HepG2 (cell line): ENCODE measurements around the gene ASAP2. TPM values are rescaled to one million over a fixed set of nuclear protein-coding genes. Genes with fewer than 3 reads are reported as not detected.

ENCODE experiments used
- ARHGAP35 ChIP-seq: sonication (generic); formaldehyde crosslinking; IDR thresholded peaks from 2 replicates; pipeline ENCODE4 v1.9.0; 2022; ENCODE audit warnings: mild to moderate bottlenecking, inconsistent platforms, moderate library complexity, missing genetic modification reagents, borderline replicate concordance
- PHF21A ChIP-seq: sonication (generic); formaldehyde crosslinking; IDR thresholded peaks from 2 replicates; pipeline ENCODE4 v1.5.0; 2020; ENCODE audit warnings: mild to moderate bottlenecking, missing genetic modification reagents
- PRMT3 ChIP-seq: sonication (generic); formaldehyde crosslinking; IDR thresholded peaks from 2 replicates; pipeline ENCODE4 v1.8.1; 2022; ENCODE audit warnings: low read depth, mild to moderate bottlenecking, moderate library complexity, missing genetic modification reagents, borderline replicate concordance
- RBAK ChIP-seq: sonication (generic); formaldehyde crosslinking; IDR thresholded peaks from 2 replicates; pipeline ENCODE4 v1.5.1; 2020; ENCODE audit warnings: mild to moderate bottlenecking, missing genetic modification reagents
- RBM22 ChIP-seq: fragments of 200-400 bp; formaldehyde crosslinking; optimal IDR thresholded peaks from 2 replicates; pipeline ENCODE3; 2017; ENCODE audit warnings: mild to moderate bottlenecking, low read length, moderate library complexity
- SAP130 ChIP-seq: IDR thresholded peaks from 2 replicates; pipeline ENCODE4 v1.6.1; 2016; ENCODE audit warnings: low read depth
- SATB2 ChIP-seq: sonication (generic); formaldehyde crosslinking; IDR thresholded peaks from 2 replicates; pipeline ENCODE4 v1.5.0; 2020; ENCODE audit warnings: missing genetic modification reagents
- TAF1 ChIP-seq: sonication (generic); formaldehyde crosslinking; IDR thresholded peaks from 2 replicates; pipeline ENCODE4 v1.4.0; 2020; ENCODE audit warnings: missing genetic modification reagents
- TBP ChIP-seq: sonication (generic); formaldehyde crosslinking; IDR thresholded peaks from 2 replicates; pipeline ENCODE4 v1.5.0; 2020; ENCODE audit warnings: missing genetic modification reagents
- U2AF1 ChIP-seq: fragments of 200-400 bp; formaldehyde crosslinking; optimal IDR thresholded peaks from 2 replicates; pipeline ENCODE3; 2017; ENCODE audit warnings: mild to moderate bottlenecking, low read depth, low read length
- WIZ ChIP-seq: sonication (generic); formaldehyde crosslinking; IDR thresholded peaks from 2 replicates; pipeline ENCODE4 v1.5.1; 2020; ENCODE audit warnings: mild to moderate bottlenecking, missing genetic modification reagents
- ZFP36L2 ChIP-seq: sonication (generic); formaldehyde crosslinking; IDR thresholded peaks from 2 replicates; pipeline ENCODE4 v1.4.0; 2020; ENCODE audit warnings: missing genetic modification reagents
- ZNF205 ChIP-seq: IDR thresholded peaks from 2 replicates; pipeline ENCODE4 v1.6.1; 2018; ENCODE audit warnings: missing biosample characterization, missing genetic modification reagents
- ZNF317 ChIP-seq: sonication (generic); formaldehyde crosslinking; IDR thresholded peaks from 2 replicates; pipeline ENCODE4 v1.5.0; 2020; ENCODE audit warnings: mild to moderate bottlenecking, missing genetic modification reagents
- ZNF446 ChIP-seq: sonication (generic); formaldehyde crosslinking; IDR thresholded peaks from 2 replicates; pipeline ENCODE4 v1.5.0; 2020; ENCODE audit warnings: mild to moderate bottlenecking, missing genetic modification reagents
- ZNF670 ChIP-seq: sonication (generic); formaldehyde crosslinking; IDR thresholded peaks from 2 replicates; pipeline ENCODE4 v1.8.0; 2022; ENCODE audit warnings: mild to moderate bottlenecking, missing genetic modification reagents, borderline replicate concordance
- ZNF768 ChIP-seq: sonication (generic); formaldehyde crosslinking; IDR thresholded peaks from 2 replicates; pipeline ENCODE4 v1.4.0; 2020; ENCODE audit warnings: missing genetic modification reagents
- ZSCAN21 ChIP-seq: sonication (generic); formaldehyde crosslinking; IDR thresholded peaks from 2 replicates; pipeline ENCODE4 v1.8.0; 2022; ENCODE audit warnings: mild to moderate bottlenecking, missing genetic modification reagents, moderate library complexity, borderline replicate concordance
- ZSCAN30 ChIP-seq: sonication (generic); formaldehyde crosslinking; IDR thresholded peaks from 2 replicates; pipeline ENCODE4 v1.5.0; 2020; ENCODE audit warnings: mild to moderate bottlenecking, missing genetic modification reagents
- polyA plus RNA-seq, 8 experiments: library from polyadenylated mRNA; depleted of rRNA in 3 of 8; stranded (reverse) in 7 of 8; unstranded in 1 of 8; fragments of >200 nt; fragmentation: Illumina TruSeq in 4 of 8; extraction: Trizol in 4 of 8; gene quantifications; 2 replicates each; pipeline versions ENCODE4 v1.2.1 to v1.2.3, GENCODE V29; 2011 to 2016; ENCODE audit warnings: low read depth in 4 of 8, missing spikeins in 1 of 8, mixed read lengths in 1 of 8; ENCODE audit not compliant: insufficient read depth in 1 of 8
- total RNA-seq, 5 experiments: library from RNA; depleted of rRNA; stranded (reverse); fragments of >200 nt; fragmentation: Illumina TruSeq; extraction: Trizol; gene quantifications; 2 replicates each; pipeline ENCODE4 v1.2.3, GENCODE V29; 2016; ENCODE audit warnings: low read depth in 1 of 5
- TF ChIP-seq, protein P1 (sequence below): sonication (generic); formaldehyde crosslinking; IDR thresholded peaks from 2 replicates; pipeline ENCODE4 v1.5.0; 2020; ENCODE audit warnings: mild to moderate bottlenecking, missing genetic modification reagents, borderline replicate concordance
- TF ChIP-seq, protein P2 (sequence below): sonication (generic); formaldehyde crosslinking; IDR thresholded peaks from 2 replicates; pipeline ENCODE4 v1.4.0; 2020; ENCODE audit warnings: mild to moderate bottlenecking, missing genetic modification reagents
- TF ChIP-seq, protein P3 (sequence below): sonication (generic); formaldehyde crosslinking; IDR thresholded peaks from 2 replicates; pipeline ENCODE4 v1.4.0; 2020; ENCODE audit warnings: mild to moderate bottlenecking, missing genetic modification reagents

Gene ASAP2
- total and polyA plus RNA-seq, 2 of the 13 experiments (the other 11 are each of a cell fraction or from before 2014, with no cell fraction given), result 7.3 to 22.3 TPM

DNA sequence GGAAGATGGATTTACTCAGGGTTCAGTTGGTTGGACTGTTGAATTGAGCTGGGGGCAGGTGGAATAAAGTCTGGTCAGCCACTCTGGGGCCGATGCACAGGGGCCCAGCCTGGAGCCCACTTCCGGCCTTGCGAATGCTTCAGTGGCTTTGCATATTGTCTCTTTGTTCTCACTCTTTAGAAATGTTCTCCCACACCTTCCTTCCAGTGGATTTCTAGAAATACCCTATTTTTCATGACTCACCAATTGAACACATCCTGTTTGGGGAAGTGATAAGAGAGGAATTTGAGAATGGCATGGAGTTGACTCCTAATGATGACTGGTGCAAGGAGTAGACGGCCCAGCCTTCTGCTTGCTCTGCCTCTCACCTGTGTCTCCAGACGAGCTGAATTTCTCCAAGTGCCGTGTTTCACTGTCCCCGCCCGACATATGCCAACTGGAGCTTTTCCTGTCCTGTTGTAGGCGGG lies 28.1 kb downstream of the ASAP2 start (continued):
- no peak for TF ChIP-seq ZNF768 (CRISPR knock-in tag)
- TF ChIP-seq U2AF1, result no peak
- no peak for TF ChIP-seq SATB2
- peak; percentile 72 for TF ChIP-seq SAP130 (CRISPR knock-in tag)
- TF ChIP-seq, protein P1, sequence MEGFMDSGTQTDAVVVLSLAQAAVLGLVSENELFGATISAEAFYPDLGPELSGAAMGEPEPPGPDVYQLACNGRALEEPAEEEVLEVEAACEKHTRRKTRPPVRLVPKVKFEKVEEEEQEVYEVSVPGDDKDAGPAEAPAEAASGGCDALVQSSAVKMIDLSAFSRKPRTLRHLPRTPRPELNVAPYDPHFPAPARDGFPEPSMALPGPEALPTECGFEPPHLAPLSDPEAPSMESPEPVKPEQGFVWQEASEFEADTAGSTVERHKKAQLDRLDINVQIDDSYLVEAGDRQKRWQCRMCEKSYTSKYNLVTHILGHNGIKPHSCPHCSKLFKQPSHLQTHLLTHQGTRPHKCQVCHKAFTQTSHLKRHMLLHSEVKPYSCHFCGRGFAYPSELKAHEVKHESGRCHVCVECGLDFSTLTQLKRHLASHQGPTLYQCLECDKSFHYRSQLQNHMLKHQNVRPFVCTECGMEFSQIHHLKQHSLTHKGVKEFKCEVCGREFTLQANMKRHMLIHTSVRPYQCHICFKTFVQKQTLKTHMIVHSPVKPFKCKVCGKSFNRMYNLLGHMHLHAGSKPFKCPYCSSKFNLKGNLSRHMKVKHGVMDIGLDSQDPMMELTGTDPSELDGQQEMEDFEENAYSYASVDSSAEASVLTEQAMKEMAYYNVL, result peak; percentile 73; the same call in 1 of the 2 replicates
- no peak for TF ChIP-seq ZSCAN30 (CRISPR knock-in tag)
- TF ChIP-seq RBAK (CRISPR knock-in tag), result no peak
- peak; percentile 56; the same call in 1 of the 2 replicates for TF ChIP-seq TAF1 (CRISPR knock-in tag)
- no peak for TF ChIP-seq ARHGAP35 (CRISPR knock-in tag)
- TF ChIP-seq ZNF205 (CRISPR knock-in tag), result no peak
- peak; percentile 51; the same call in 1 of the 2 replicates for TF ChIP-seq ZNF446 (CRISPR knock-in tag)
- TF ChIP-seq ZFP36L2 (CRISPR knock-in tag), result no peak
- no peak; the same call in 1 of the 2 replicates for TF ChIP-seq ZSCAN21 (CRISPR knock-in tag)
- no peak for TF ChIP-seq WIZ (CRISPR knock-in tag)
- TF ChIP-seq ZNF317 (CRISPR knock-in tag), result peak; percentile 41; the same call in 1 of the 2 replicates
- no peak for TF ChIP-seq TBP (CRISPR knock-in tag)
- no peak for TF ChIP-seq RBM22
- TF ChIP-seq ZNF670, result no peak
- TF ChIP-seq PHF21A (CRISPR knock-in tag), result 0 out of 2 replicates have a peak, but pooled peaks have one; percentile 56
- TF ChIP-seq, protein P2, sequence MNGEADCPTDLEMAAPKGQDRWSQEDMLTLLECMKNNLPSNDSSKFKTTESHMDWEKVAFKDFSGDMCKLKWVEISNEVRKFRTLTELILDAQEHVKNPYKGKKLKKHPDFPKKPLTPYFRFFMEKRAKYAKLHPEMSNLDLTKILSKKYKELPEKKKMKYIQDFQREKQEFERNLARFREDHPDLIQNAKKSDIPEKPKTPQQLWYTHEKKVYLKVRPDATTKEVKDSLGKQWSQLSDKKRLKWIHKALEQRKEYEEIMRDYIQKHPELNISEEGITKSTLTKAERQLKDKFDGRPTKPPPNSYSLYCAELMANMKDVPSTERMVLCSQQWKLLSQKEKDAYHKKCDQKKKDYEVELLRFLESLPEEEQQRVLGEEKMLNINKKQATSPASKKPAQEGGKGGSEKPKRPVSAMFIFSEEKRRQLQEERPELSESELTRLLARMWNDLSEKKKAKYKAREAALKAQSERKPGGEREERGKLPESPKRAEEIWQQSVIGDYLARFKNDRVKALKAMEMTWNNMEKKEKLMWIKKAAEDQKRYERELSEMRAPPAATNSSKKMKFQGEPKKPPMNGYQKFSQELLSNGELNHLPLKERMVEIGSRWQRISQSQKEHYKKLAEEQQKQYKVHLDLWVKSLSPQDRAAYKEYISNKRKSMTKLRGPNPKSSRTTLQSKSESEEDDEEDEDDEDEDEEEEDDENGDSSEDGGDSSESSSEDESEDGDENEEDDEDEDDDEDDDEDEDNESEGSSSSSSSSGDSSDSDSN (CRISPR knock-in tag), result 0 out of 2 replicates have a peak, but pooled peaks have one; percentile 26
- TF ChIP-seq, protein P3, sequence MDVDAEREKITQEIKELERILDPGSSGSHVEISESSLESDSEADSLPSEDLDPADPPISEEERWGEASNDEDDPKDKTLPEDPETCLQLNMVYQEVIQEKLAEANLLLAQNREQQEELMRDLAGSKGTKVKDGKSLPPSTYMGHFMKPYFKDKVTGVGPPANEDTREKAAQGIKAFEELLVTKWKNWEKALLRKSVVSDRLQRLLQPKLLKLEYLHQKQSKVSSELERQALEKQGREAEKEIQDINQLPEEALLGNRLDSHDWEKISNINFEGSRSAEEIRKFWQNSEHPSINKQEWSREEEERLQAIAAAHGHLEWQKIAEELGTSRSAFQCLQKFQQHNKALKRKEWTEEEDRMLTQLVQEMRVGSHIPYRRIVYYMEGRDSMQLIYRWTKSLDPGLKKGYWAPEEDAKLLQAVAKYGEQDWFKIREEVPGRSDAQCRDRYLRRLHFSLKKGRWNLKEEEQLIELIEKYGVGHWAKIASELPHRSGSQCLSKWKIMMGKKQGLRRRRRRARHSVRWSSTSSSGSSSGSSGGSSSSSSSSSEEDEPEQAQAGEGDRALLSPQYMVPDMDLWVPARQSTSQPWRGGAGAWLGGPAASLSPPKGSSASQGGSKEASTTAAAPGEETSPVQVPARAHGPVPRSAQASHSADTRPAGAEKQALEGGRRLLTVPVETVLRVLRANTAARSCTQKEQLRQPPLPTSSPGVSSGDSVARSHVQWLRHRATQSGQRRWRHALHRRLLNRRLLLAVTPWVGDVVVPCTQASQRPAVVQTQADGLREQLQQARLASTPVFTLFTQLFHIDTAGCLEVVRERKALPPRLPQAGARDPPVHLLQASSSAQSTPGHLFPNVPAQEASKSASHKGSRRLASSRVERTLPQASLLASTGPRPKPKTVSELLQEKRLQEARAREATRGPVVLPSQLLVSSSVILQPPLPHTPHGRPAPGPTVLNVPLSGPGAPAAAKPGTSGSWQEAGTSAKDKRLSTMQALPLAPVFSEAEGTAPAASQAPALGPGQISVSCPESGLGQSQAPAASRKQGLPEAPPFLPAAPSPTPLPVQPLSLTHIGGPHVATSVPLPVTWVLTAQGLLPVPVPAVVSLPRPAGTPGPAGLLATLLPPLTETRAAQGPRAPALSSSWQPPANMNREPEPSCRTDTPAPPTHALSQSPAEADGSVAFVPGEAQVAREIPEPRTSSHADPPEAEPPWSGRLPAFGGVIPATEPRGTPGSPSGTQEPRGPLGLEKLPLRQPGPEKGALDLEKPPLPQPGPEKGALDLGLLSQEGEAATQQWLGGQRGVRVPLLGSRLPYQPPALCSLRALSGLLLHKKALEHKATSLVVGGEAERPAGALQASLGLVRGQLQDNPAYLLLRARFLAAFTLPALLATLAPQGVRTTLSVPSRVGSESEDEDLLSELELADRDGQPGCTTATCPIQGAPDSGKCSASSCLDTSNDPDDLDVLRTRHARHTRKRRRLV (CRISPR knock-in tag), result peak; percentile 73; the same call in 1 of the 2 replicates
- TF ChIP-seq PRMT3, result no peak
